ENCODE results near the gene MAP2K6. TPM values are rescaled to one million over a fixed set of nuclear protein-coding genes. Genes with fewer than 3 reads are reported as not detected.
A peak's percentile ranks its signal among the peaks of the same experiment; 100 is the strongest.

The MAP2K6 gene
- total and polyA plus RNA-seq, 3 donors from 2014 or later, result 2.6 to 2.8 (median 2.7) TPM

GRCh38 chr17:69445132-69445531 is 30.6 kb downstream of the MAP2K6 start:
- Histone ChIP-seq H3K27ac (no peak overlapping the region), H3K9me3 (no peaks in the 10 kb centered on the region), H3K4me1 (no peaks in the 10 kb centered on the region), H3K4me3 (no peak overlapping the region), H3K36me3 (ENCODE audit: low read depth, missing control alignments) (no peaks in the 10 kb centered on the region), H3K27me3 (no peaks in the 10 kb centered on the region)
- 84 to 88% methylated on average over 2 of the region's 2 CpGs for WGBS, 2 donors
- DNase-seq, result no peak
- intact Hi-C loops (cut with DNase I; ENCODE audit: low total_unique reads), result no loop called here
- TF ChIP-seq POLR2A (IDR thresholded peaks at IDR 0.05) (no peak), CTCF (IDR thresholded peaks at IDR 0.05) (no peak)

- Histone ChIP-seq H3K27me3 (no peaks in the 10 kb centered on the region), H3K36me3 (ENCODE audit: low read depth, missing control alignments) (no peaks in the 10 kb centered on the region), H3K4me3 (no peak overlapping the region), H3K4me1 (no peaks in the 10 kb centered on the region), H3K27ac (no peak overlapping the region), H3K9me3 (no peaks in the 10 kb centered on the region)
- 37 to 60% methylated on average over 5 of the region's 5 CpGs for WGBS, 2 donors
- peak; percentile 51 for DNase-seq
- intact Hi-C loops (cut with DNase I; ENCODE audit: low total_unique reads), result no loop called here
- TF ChIP-seq CTCF (IDR thresholded peaks at IDR 0.05) (no peak), POLR2A (IDR thresholded peaks at IDR 0.05) (no peak)
Observed at GRCh38 chr17:69447726-69448125, 33.2 kb downstream of the MAP2K6 start.

GRCh38 chr17:69448431-69449102 is 34.1 kb downstream of the MAP2K6 start:
- no peaks in the 10 kb centered on the region for H3K36me3 ChIP-seq (ENCODE audit: low read depth, missing control alignments)
- no peaks in the 10 kb centered on the region for H3K9me3 ChIP-seq
- peak; percentile 20 for DNase-seq
- no peak for TF ChIP-seq CTCF (IDR thresholded peaks at IDR 0.05)
- no peak for TF ChIP-seq POLR2A (IDR thresholded peaks at IDR 0.05)
- no peak overlapping the region for H3K27ac ChIP-seq
- intact Hi-C loops (cut with DNase I; ENCODE audit: low total_unique reads), result no loop called here
- H3K4me1 ChIP-seq, result no peaks in the 10 kb centered on the region
- no peaks in the 10 kb centered on the region for H3K27me3 ChIP-seq
- WGBS, 2 donors, result 49 to 51% methylated on average over 16 of the region's 16 CpGs
- H3K4me3 ChIP-seq, result no peak overlapping the region

GRCh38 chr17:69450131-69450530 is 35.6 kb downstream of the MAP2K6 start:
- H3K27ac ChIP-seq, result no peak overlapping the region
- no peaks in the 10 kb centered on the region for H3K36me3 ChIP-seq (ENCODE audit: low read depth, missing control alignments)
- TF ChIP-seq CTCF (IDR thresholded peaks at IDR 0.05) (no peak), POLR2A (IDR thresholded peaks at IDR 0.05) (no peak)
- H3K9me3 ChIP-seq, result no peaks in the 10 kb centered on the region
- no peak overlapping the region for H3K4me3 ChIP-seq
- WGBS, 2 donors, result 89 to 93% methylated on average over 4 of the region's 4 CpGs
- H3K27me3 ChIP-seq, result no peaks in the 10 kb centered on the region
- intact Hi-C loops (cut with DNase I; ENCODE audit: low total_unique reads), result no loop called here
- no peak for DNase-seq
- no peaks in the 10 kb centered on the region for H3K4me1 ChIP-seq

- TF ChIP-seq CTCF (IDR thresholded peaks at IDR 0.05) (no peak), POLR2A (IDR thresholded peaks at IDR 0.05) (no peak)
- WGBS, 2 donors, result 86 to 94% methylated on average over 7 of the region's 7 CpGs
- Histone ChIP-seq H3K4me3 (no peak overlapping the region), H3K36me3 (ENCODE audit: low read depth, missing control alignments) (no peaks in the 10 kb centered on the region), H3K27ac (no peak overlapping the region), H3K4me1 (no peaks in the 10 kb centered on the region), H3K9me3 (no peaks in the 10 kb centered on the region), H3K27me3 (no peaks in the 10 kb centered on the region)
- no peak for DNase-seq
- intact Hi-C loops (cut with DNase I; ENCODE audit: low total_unique reads), result no loop called here
Observed at GRCh38 chr17:69450918-69451317, 36.4 kb downstream of the MAP2K6 start.
